AG04450 (cell line): ENCODE measurements around the gene ACAP3. TPM values are rescaled to one million over a fixed set of nuclear protein-coding genes. Genes with fewer than 3 reads are reported as not detected.

Experiments
- CTCF ChIA-PET: fragments of 300-600, 350-600 bp; formaldehyde crosslinking; extraction: SDS; loops from one replicate; lab custom pipeline; 2022; ENCODE audit warnings: antibody characterized with exemption, inconsistent platforms; lab: Charles Lee
- POLR2A ChIA-PET: fragments of 350-600 bp; formaldehyde crosslinking; extraction: SDS; loops from one replicate; lab custom pipeline; 2021; ENCODE audit warnings: antibody characterized with exemption, inconsistent platforms; lab: Yijun Ruan, JAX
- DNase-seq: peaks from one replicate; pipeline ENCODE4 v3.0.0-alpha.2; 2011; ENCODE audit warnings: low read depth, low spot score
- H3K27ac ChIP-seq: one replicate; pipeline ENCODE4 v1.5.1; 2012; ENCODE audit warnings: low read depth, low read length, control low read depth
- H3K27me3 ChIP-seq: one replicate; pipeline ENCODE4 v1.6.0; 2012; ENCODE audit warnings: low read length; ENCODE audit not compliant: control insufficient read depth, insufficient read depth
- H3K4me3 ChIP-seq: 2 replicates; pipeline ENCODE4 v1.5.1; 2011; ENCODE audit warnings: mild to moderate bottlenecking, low read depth, low read length, control low read depth
- H3K9me3 ChIP-seq: 2 replicates; pipeline ENCODE4 v1.5.1; 2012; ENCODE audit warnings: low read length; ENCODE audit not compliant: control insufficient read depth, insufficient read depth
- polyA minus RNA-seq: library from RNA; depleted of rRNA, polyadenylated mRNA; stranded (reverse); fragments of >200 nt; gene quantifications from 2 replicates; pipeline ENCODE4 v1.2.3, GENCODE V29; 2011; rRNA and poly(A)+ RNA removed
- polyA plus RNA-seq: library from polyadenylated mRNA; depleted of rRNA; stranded (reverse); fragments of >200 nt; gene quantifications from 2 replicates; pipeline ENCODE4 v1.2.3, GENCODE V29; 2011; rRNA removed
- TF ChIP-seq, protein P1 (sequence below): IDR thresholded peaks from 2 replicates; pipeline ENCODE4 v1.5.1; 2011; ENCODE audit warnings: low read depth, low read length, control low read depth, inconsistent platforms

Gene ACAP3, protein sequence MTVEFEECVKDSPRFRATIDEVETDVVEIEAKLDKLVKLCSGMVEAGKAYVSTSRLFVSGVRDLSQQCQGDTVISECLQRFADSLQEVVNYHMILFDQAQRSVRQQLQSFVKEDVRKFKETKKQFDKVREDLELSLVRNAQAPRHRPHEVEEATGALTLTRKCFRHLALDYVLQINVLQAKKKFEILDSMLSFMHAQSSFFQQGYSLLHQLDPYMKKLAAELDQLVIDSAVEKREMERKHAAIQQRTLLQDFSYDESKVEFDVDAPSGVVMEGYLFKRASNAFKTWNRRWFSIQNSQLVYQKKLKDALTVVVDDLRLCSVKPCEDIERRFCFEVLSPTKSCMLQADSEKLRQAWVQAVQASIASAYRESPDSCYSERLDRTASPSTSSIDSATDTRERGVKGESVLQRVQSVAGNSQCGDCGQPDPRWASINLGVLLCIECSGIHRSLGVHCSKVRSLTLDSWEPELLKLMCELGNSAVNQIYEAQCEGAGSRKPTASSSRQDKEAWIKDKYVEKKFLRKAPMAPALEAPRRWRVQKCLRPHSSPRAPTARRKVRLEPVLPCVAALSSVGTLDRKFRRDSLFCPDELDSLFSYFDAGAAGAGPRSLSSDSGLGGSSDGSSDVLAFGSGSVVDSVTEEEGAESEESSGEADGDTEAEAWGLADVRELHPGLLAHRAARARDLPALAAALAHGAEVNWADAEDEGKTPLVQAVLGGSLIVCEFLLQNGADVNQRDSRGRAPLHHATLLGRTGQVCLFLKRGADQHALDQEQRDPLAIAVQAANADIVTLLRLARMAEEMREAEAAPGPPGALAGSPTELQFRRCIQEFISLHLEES
- polyA plus RNA-seq: 17.5 and 24.8 TPM in 2 replicates
- 16.3 and 24.9 TPM in 2 replicates for polyA minus RNA-seq

DNA sequence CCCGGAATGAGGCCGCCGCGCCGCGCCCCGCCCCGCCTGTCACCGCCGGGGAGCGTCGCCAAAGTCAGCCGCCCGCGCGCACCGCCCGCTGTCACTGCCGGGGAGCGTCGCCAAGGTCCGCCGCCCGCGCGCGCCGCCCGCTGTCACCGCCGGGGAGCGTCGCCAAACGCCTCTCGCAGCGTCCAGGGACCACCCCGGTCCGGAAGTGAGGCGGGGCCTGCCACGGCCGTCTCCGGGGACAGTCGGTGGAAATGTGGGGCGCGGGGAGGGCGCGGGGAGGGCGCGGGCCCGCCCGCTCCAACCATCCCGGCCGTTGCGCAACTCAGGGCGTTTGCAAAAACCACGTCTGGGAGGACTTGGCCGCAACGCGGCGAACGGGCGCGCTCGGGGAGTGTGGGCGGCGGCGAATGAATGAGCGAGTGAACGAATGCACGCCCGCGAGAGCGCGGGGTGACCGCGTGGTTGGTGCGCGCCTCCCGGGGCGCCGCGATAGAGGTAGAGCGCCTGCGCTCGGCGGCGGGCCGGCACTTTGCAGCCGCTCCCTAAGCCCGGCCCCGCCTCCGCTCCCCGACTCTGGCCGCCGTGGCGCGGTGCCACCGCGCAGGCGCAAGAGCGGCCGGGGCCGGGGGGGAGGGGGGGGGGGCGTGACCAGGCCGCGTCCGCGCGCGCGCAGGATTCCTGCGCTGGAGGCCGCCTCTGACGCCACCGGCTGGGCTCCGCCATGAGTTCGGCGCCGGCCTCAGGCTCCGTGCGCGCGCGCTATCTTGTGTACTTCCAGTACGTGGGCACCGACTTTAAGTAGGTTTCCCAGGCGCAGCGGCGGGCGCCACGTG is at the start of gene ACAP3, which contains the start of gene PUSL1:
ACAP3 (minus strand) TSS at position 8 of the 833 bp plus-strand sequence. CDS start 115 bp downstream, outside the sequence.
PUSL1 (plus strand) TSS at position 675 of the 833 bp plus-strand sequence; CDS start at position 722, 47 bp downstream.
- TF ChIP-seq, protein P1, sequence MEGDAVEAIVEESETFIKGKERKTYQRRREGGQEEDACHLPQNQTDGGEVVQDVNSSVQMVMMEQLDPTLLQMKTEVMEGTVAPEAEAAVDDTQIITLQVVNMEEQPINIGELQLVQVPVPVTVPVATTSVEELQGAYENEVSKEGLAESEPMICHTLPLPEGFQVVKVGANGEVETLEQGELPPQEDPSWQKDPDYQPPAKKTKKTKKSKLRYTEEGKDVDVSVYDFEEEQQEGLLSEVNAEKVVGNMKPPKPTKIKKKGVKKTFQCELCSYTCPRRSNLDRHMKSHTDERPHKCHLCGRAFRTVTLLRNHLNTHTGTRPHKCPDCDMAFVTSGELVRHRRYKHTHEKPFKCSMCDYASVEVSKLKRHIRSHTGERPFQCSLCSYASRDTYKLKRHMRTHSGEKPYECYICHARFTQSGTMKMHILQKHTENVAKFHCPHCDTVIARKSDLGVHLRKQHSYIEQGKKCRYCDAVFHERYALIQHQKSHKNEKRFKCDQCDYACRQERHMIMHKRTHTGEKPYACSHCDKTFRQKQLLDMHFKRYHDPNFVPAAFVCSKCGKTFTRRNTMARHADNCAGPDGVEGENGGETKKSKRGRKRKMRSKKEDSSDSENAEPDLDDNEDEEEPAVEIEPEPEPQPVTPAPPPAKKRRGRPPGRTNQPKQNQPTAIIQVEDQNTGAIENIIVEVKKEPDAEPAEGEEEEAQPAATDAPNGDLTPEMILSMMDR: no peak
- H3K27ac ChIP-seq: peak within 1 kb of the TSS; percentile 61
- ChIA-PET POLR2A (no interaction called here), CTCF (no interaction called here)
- H3K27me3 ChIP-seq: no peaks in the 10 kb centered on the region
- peak within 1 kb of the TSS; percentile 72 for H3K4me3 ChIP-seq
- peak; percentile 86 for DNase-seq
- H3K9me3 ChIP-seq: no peaks in the 10 kb centered on the region; the same call in 1 of the 2 replicates

DNA sequence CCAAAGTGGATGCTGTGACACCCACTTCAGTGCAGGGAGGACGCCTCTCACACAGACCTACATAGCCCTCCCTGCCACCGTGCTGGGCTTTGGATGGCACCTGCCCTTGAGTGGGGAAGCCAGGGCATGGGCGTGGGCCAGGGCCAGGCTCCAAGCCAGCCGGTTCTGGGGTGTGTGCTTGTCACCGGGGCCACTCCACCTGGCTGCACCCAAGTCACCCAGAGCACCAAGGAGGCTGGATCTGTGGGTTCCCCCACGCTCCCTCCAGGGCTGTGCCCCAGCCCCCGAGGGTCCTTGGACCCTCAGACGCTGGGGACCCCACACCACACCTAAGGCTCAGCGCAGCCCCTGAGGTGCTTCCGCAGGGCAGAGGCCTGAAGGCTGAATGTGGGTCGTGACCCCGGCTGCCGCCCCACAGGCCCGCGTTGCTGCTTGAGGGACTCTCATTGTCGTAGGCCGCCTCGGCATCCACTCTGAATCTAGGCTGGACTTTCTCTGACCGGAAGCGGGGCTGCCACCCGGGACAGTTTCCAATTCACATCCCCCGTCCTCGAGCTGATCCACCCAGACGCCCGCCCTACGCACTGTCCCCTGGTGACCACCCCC is 49.2 kb upstream of the ACAP3 start:
- peak overlapping the region; percentile 84 for H3K4me3 ChIP-seq
- H3K27ac ChIP-seq: peak overlapping the region; percentile 52
- no peak for DNase-seq
- TF ChIP-seq, protein P1: no peak
- CTCF ChIA-PET: no interaction called here
- no peaks in the 10 kb centered on the region for H3K27me3 ChIP-seq
- POLR2A ChIA-PET: interaction anchor here (0.9 to 2.4 kb wide), 3 partner anchors 9 to 18 kb away, joined by 3 to 16 read pairs (median 7); partner anchors contain the start of gene AURKAIP1
- H3K9me3 ChIP-seq: no peaks in the 10 kb centered on the region; the same call in 1 of the 2 replicates

DNA sequence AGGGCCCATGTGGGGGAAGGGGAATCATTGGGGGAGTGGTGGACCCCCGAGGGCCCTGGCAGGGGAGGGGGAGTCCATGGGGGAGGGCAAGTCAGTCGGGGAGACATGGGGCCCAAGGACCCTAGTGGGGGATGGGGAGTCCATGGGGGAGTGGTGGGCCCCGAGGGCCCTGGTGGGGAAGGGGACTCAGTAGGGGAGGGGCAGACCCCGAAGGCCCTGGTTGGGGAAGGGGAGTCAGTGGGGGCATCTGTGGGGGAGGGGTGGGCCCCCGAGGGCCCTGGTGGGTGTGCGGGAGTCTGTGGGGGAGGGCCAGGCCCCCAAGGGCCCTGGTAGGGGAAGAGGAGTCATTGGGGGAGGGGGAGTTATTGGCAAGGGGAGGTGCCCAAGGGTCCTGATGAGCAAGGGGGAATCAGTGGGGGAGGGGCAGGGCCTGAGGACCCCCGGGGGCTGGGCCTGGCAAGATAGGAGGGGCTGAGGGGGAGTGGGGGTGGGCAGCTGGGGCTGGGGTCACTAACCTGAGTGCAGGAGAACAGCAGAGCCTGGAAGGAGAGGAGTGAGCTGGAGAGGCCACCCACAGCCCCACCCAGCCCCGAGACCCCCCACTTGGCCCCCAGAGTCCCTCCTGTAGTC is 48.6 kb upstream of the ACAP3 start:
- TF ChIP-seq, protein P1: no peak
- Histone ChIP-seq H3K9me3 (no peaks in the 10 kb centered on the region; the same call in 1 of the 2 replicates), H3K4me3 (peak overlapping the region; percentile 84), H3K27me3 (no peaks in the 10 kb centered on the region), H3K27ac (no peak overlapping the region)
- ChIA-PET CTCF (no interaction called here), POLR2A (no interaction called here)
- DNase-seq: no peak

DNA sequence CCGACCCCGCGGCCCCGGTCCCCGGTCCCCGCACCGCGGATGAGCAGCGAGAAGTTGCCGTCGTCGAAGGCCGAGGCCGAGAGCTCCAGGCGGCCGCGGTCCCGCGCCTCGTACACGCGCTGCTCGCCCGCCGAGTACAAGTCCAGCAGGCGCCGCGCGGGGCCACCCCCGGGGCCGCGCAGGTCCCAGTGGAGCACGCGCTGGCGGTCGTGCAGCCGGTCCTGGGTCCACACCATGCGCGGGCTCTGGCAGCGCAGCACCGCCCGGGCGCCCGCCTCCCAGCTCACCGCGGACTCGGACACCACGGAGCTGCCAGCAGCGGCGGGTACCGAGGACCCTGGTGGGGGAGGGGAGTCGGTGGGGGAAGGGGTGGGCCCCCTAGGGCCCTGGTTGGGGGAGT is 47.7 kb upstream of the ACAP3 start:
- ChIA-PET CTCF (no interaction called here), POLR2A (interaction anchor here (0.5 kb wide), 1 partner anchor 511 kb away, joined by 3 read pairs; no protein-coding TSS in a partner anchor)
- H3K27me3 ChIP-seq: no peaks in the 10 kb centered on the region
- H3K9me3 ChIP-seq: no peaks in the 10 kb centered on the region; the same call in 1 of the 2 replicates
- TF ChIP-seq, protein P1: no peak
- peak overlapping the region; percentile 84 for H3K4me3 ChIP-seq
- DNase-seq: no peak
- no peak overlapping the region for H3K27ac ChIP-seq
